Measurements from ENCODE around the gene ANKS1B.

ANKS1B gene

DNA sequence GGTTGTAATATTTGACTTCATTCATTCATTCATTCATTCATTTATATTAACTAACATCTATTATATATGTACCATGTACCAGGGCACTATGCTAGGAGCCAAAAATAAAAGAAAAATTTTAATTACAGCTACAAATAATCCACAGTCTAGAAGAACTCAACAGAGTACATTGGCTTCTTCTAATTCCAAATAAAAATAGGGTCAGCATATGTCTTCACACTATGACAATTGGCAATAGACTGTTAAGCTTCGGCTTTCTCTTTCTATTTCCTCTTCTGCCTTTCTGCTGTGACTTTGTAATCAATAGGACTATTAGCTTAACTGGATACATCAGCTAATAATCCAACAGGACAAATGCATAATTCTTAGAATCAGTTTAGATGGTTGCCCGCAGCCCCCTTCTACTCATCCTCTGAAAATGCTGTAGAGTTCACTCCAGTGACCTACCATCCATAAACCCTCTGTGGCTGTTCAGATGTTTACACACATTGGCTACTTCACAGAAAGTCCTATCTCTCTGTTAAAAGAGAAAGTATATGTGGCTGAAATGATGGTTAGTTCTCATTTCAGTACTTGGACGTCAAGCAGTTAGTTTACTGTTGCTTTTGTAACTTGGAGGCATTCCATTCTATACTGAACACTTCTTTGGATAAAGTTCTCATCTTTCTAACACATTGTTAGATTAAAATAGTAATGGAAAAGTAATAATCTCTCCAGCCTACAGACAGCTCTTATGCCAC lies 782.7 kb downstream of the ANKS1B start:
- no peak for DNase-seq (ENCODE audit: low spot score)
- in situ Hi-C loops (cut with MboI; ENCODE audit: low pct_unique_long_range_greater_than_20kb, low sequenced_read_pairs, unreplicated experiment): no loop called here
- TF ChIP-seq, protein P1, sequence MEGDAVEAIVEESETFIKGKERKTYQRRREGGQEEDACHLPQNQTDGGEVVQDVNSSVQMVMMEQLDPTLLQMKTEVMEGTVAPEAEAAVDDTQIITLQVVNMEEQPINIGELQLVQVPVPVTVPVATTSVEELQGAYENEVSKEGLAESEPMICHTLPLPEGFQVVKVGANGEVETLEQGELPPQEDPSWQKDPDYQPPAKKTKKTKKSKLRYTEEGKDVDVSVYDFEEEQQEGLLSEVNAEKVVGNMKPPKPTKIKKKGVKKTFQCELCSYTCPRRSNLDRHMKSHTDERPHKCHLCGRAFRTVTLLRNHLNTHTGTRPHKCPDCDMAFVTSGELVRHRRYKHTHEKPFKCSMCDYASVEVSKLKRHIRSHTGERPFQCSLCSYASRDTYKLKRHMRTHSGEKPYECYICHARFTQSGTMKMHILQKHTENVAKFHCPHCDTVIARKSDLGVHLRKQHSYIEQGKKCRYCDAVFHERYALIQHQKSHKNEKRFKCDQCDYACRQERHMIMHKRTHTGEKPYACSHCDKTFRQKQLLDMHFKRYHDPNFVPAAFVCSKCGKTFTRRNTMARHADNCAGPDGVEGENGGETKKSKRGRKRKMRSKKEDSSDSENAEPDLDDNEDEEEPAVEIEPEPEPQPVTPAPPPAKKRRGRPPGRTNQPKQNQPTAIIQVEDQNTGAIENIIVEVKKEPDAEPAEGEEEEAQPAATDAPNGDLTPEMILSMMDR (IDR thresholded peaks at IDR 0.05; ENCODE audit: extremely low read depth, insufficient read depth, missing control alignments): no peak

DNA sequence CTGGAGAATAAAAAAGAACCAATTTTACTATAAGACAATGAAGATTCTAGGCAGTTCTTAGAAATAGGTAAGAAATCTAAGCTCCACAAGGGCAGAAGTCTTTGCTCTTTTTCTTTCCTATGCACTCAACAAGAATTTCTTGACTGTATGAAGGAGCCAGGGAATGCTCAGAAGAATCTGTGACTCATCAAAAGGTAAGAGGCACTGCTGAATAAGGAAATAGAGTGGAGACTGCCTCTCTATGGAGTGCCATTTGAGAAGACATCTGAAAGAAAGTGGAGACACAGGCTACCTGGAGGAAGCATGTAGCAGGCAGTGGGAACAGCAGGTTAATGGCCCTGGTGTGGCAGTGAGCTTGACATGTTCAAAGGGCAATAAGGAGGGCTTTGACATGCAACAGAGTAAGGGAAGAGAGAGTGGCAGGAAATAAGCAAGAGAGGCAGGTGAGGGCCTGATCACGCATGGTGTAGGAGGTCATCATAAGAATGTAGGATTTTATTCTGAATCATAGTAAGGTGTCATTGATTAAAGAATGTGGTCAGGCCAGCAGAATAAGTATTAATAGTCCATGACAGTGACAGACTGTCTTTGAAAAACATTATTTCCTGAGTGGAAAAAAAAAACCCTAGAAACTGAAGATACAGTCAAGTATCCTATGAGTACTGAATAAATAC lies 783.9 kb downstream of the ANKS1B start:
- in situ Hi-C loops (cut with MboI; ENCODE audit: low pct_unique_long_range_greater_than_20kb, low sequenced_read_pairs, unreplicated experiment): no loop called here
- TF ChIP-seq, protein P1 (IDR thresholded peaks at IDR 0.05; ENCODE audit: extremely low read depth, insufficient read depth, missing control alignments): no peak
- no peak for DNase-seq (ENCODE audit: low spot score)

DNA sequence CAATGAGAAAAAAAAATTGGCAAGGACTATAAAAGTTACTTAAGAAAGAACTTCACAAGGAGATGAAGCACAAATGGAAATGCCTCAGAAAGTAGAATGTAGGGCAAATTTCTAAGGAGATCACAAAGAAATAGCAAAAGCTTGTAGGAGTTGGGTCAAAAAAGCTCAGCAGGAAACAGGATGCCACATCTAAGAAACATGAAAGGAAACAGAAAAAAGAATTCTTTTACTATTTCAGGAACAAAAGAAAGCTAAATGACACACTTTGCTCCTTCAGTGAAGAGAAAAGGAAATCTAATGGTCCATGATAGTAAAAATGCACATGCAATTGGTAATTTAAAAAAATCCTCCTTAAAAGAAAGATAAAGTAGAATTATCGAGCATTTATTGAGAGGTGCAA lies 789.3 kb downstream of the ANKS1B start:
- in situ Hi-C loops (cut with MboI; ENCODE audit: low pct_unique_long_range_greater_than_20kb, low sequenced_read_pairs, unreplicated experiment): no loop called here
- TF ChIP-seq, protein P1 (IDR thresholded peaks at IDR 0.05; ENCODE audit: extremely low read depth, insufficient read depth, missing control alignments): no peak
- no peak for DNase-seq (ENCODE audit: low spot score)

DNA sequence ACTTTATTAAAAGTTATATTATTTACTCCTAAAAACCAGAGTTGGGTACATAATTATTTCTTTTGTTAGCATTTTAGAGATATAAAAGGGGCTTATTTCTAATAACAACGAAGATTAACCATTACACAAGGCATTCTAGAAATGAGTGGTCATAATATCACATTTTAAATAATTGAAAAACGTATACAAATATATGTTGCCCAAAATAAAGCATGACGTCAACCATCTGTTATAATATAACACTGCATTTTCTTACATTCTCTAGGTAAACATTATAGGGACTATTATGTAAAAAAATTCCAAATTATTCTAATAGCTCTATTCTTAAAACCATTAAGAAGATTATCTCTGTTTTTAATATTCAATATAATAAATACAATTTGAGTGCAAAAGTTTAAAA lies 792.2 kb downstream of the ANKS1B start:
- in situ Hi-C loops (cut with MboI; ENCODE audit: low pct_unique_long_range_greater_than_20kb, low sequenced_read_pairs, unreplicated experiment): no loop called here
- no peak for DNase-seq (ENCODE audit: low spot score)
- TF ChIP-seq, protein P1 (IDR thresholded peaks at IDR 0.05; ENCODE audit: extremely low read depth, insufficient read depth, missing control alignments): no peak

DNA sequence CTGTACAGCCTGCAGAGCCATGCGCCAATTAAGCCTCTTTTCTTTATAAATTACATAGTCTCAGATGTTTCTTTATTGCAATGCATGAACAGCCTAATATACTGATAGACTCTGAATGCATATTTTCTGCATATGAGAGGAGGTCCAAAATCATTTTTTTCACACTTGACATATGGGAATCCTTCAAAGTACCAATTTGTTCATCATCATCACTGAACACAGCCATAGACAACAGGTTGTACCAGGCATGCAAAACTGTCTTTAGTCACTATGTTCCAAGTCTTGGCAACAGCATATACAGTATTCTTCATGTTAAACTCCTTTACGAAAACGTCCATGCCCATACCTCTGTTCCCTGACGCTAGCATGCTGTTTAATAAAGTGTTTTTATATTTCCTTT lies 807.9 kb downstream of the ANKS1B start:
- DNase-seq (ENCODE audit: low spot score): no peak
- in situ Hi-C loops (cut with MboI; ENCODE audit: low pct_unique_long_range_greater_than_20kb, low sequenced_read_pairs, unreplicated experiment): no loop called here
- TF ChIP-seq, protein P1 (IDR thresholded peaks at IDR 0.05; ENCODE audit: extremely low read depth, insufficient read depth, missing control alignments): no peak

DNA sequence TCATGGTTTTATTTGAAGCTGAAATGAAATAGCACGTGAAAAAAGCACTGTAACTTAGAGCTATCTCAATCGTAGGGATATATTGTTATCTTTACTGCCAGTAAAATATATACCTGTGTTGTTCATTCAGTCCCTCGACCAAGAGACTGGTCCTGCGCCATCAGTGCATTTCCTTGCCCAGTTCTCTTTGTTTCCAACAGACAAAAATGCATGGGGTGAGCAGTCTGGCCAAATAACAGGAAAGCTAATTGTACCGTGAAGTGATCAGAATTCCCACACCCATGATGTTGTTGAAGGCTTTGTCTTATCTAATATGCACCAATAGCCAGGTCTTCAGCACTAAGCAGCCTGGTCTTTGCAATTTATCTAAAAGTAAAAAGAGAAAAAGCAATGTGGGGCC lies 814.3 kb downstream of the ANKS1B start:
- TF ChIP-seq, protein P1 (IDR thresholded peaks at IDR 0.05; ENCODE audit: extremely low read depth, insufficient read depth, missing control alignments): no peak
- in situ Hi-C loops (cut with MboI; ENCODE audit: low pct_unique_long_range_greater_than_20kb, low sequenced_read_pairs, unreplicated experiment): no loop called here
- DNase-seq (ENCODE audit: low spot score): no peak

All from GM13977 (cell line).